CD1c-positive myeloid dendritic cell (primary cell): ENCODE data around the gene RASSF5.

ENCODE experiments used
- DNase-seq: peaks from one replicate; pipeline ENCODE4 v3.0.0-alpha.2; 2016; ENCODE audit errors: extremely low spot score

Gene RASSF5

DNA sequence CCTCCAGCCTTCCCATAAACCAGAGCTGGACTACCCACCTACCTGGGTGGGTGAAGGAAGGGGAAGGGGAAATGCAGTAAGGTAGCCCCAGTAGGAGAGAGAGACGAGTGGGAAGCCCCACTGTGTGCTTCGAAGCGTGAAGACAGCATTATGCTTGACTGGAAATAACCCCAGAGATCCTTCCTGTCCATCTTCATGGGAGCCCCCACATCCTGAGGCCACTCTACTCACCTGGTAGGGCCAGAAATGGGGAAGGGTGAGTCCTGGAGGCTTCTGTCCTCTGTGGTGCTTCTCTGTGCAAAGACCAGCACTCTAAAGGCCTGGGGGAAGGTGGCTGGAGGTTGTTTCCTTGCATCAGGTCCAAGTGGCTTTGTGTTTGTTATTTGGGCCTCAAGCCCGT is 10.0 kb upstream of the RASSF5 start:
- DNase-seq = no peak

DNA sequence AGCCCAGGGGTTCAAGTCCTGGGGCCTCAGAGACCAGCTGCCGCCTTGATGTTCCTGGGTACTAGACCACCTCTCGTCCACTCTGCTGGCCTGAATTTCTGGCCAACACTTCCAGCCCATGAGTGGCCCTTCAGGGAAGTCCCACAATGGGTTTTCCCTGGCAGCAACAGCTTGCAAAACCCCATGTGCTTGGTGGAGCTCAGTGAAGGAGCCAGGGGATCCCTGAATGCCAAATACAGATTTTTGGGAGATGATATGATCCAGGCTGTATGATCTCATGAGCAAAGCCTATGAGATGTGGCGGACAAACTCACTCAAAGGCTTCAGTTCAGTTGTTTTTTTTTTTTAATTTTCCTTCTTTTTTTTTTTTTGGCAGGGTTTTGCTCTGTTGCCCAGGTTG is 9.6 kb upstream of the RASSF5 start:
- DNase-seq = no peak

GRCh38 chr1:206498685-206499084 is 8.6 kb upstream of the RASSF5 start:
- no peak for DNase-seq

DNA sequence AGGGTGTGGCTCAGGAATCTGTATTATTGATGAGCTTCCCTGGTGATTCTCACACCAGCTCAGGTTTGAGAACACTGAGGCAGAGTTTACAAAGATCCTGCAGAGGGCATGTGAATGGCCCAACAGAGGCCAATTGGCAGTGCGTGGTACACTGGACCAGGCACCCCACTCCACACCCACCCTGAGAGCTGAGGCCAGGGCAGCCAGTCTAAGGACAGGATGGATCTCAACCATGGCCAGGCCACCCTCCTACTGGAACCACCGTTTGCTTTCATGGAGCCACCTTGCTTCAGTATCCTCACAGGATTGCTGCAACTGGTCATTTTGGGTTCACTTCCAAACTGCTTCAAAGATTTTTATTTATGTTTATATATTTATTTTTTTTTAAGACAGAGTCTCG is 7.3 kb upstream of the RASSF5 start:
- DNase-seq = no peak

DNA sequence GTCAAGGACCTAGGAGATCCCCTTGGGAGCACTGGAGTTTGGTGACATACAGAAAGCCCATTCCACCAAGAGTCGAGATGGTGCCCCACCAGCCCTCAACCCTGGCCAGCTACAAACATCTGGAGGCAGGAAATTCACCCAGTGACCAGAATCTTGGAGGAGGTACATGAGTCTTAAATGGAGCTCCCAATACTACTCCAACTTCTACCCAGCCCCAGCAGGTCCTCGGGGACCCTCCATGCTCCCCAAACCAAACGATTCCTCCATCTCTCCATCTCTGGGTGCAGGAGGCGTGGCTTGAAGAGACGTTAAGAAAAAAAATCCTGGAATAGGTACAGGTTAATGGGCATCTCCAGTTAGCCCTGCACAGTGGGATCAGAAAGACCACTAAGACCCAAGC is 5.5 kb upstream of the RASSF5 start:
- DNase-seq = no peak

GRCh38 chr1:206502403-206502802 is 4.9 kb upstream of the RASSF5 start:
- no peak for DNase-seq

DNA sequence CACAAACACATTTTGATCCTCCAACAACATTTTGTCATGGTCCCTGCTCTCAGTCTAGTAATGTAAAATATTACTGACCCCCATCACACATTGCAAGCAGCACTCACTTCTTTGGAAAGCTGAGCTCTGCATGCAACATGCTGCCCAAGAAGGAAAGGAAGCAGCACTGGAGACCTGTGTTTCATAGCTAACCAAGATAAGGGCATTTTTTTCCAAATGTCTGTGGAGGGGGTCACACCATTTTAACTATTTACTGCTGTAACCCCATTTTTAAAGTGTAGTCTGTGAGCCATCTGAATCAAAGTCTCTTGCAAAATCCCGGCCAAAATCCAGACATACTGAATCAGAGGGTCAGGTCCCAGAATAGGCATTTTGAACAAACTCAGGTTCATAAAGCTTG is 4.5 kb upstream of the RASSF5 start:
- DNase-seq = no peak

DNA sequence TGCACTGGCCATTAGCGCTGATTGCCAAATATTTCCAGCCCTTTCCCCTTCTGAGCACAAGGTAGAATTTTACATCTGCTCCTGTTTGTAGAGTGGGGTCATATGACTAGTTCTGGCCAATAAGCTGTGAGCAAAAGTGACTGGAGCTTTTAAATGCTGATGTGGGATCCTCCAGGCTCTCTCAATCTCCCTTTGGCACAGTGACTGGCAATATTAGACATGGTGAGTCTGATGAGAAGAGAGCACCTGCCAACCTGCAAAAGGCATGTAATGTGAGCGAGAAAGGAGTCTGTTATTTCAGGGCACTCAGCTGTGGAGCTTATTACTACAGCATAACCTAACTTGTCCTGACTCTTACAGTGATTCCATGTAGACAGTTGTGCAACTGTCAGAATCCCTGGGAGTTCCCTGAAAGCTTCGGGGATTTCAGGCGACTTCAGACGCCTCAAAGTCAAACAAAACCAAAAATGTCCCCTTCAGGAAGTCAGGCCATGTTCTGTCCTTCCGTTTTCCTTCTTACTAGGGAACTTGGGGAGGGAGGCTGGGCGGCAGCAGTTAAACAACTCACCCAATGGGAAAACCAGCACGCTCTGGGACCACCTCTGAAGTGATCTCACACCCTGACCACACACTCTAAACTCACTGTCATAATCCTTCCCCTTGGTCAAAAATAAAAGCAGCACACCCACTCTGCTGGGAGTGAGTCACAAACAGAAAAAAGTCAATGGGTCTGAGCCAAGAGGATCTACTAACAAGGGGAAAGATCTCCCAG is 3.6 kb upstream of the RASSF5 start:
- peak; percentile 96 for DNase-seq

- no peak for DNase-seq
These were observed 3.0 kb upstream of the RASSF5 start for GRCh38 chr1:206504363-206504713.

DNA sequence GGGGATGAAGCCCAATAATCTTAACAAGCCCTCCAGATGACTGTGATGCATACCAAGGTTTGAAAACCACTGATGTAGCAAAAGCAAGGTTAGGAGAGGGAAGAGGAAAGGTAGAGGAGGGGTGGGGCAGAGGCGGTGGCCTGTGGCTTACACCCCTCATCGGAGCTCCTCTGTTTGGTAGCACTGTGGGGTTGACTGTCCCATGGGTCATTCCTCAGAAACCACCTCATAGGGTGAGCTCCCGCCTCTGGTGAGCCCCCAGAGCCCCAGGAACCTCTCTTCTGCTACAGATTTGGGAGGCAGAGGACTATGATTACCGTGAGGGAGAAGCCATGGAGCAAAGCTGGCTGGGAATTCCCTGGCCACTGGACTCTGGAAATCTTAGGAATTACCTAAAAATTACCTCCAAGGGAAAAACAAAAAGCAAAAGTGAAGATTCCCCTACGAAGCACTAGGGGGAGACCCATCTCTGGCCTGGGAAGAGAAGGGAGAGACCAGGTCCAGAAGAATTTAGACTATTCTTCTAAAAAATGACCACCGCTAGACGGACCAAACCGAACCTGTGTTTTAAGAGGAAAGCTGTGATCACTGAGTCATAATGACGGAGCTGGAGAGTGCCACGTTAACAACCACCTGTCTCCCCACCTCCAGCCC is 1.5 kb upstream of the RASSF5 start:
- DNase-seq = no peak

- DNase-seq = peak; percentile 74
These were observed 687 bp upstream of the RASSF5 start for GRCh38 chr1:206506405-206507283.

DNA sequence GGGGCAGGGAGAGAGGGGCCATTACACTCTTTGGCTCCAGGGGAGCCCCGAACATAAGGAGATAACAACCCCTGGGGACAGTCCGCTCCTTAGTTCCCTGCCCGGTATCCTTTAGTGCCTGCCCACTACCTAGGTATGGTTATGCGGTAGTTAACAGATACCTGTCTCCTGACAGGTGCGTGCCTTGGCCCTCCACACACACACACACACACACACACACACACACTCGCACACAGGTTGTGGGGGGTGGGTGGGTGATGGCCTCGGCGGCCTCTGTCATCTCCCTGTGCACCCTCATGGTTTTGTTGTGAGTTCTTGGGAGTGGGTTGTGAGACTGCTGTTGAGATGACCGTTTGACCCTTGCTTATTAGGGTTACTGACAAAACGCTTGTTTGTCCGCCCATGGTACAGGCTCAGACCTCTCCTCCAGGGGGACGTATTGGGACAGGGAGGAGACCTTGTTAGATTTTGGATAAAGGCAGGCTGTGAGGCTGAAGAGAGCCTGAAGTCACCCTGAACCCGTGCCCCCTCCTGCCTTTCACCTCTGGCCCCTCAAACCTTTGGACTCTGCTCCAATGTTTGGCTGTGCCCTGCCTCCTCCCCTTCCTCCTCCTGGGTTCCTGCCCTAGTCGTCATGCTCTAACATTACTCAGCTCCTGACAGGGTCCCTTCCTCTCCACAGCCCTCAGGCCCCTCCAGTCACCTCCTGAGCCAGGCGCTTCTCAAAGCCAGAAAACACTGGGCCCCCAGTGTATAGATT is 979 bp downstream of the RASSF5 start:
- no peak for DNase-seq

DNA sequence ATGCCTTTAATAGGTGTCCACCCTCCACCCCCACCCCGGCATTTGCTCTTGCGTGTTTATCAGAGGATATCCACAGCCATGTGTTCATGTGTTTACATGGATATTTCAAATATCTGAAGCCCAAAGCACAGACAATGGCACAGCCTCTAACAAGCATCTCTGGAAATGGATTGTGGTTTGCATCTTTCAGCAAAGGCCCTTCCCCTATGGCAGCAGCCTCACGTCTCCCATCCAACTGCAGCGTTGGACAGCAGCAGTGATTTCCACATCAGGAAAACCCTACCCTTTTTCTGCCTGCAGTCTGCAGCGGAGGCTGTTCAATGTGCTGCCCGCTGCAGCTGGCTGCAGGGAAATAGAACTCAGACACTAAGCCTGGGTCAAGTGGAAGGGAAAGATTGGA is 1.6 kb downstream of the RASSF5 start:
- no peak for DNase-seq

- no peak for DNase-seq
These were observed 2.4 kb downstream of the RASSF5 start for GRCh38 chr1:206509612-206510257.

DNA sequence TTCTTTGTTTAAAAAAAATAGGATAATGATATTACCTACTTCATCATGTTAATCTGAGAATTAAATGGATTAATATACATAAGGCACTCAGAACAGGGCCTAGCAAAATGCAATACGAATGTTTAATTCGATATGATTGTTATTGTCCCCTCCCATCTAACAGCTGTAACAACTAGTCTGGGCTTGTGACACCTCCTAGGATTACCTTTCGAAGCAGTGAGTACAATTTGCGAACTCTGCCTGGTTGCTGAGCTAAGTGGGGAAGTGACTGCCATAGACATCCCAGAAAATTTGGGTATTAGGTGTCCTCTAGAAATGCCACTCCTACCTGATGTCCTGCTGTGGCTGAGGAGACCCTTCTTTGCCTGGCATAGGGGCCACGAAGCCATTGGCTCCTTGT is 3.0 kb downstream of the RASSF5 start:
- DNase-seq = no peak

DNA sequence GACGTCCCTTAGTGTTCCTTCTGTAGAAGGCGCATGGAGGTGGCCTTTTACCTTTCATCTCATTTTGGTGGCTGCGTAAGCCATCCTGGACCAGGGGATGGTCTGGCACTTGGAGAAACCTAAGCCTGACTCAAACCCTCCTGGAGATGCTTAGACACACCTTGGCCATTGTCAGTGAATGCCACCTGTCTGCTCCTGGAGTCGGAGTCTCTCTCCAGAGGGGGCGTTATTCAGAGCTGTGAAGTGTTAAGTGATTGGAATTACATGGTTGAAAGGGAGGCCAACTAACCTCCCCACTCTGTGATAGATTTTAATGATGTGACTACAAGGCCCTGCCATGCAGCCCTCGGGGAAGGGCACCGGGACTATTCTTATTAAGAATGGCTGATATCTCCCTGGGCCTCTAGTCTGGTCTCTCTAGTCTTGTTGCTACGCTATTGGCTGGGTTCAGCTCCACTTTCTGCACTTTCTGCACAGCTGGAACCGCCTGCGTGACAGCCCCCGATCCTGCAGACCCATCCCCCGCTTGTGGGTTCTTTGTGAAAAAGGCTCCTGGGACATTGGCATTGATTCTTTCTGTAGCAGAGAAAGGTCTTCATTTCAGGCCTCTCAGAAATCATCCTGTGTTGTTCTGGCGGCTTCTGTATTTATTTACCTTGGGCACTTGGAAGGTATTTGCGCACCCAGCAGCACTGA is 4.2 kb downstream of the RASSF5 start:
- DNase-seq = no peak

GRCh38 chr1:206512058-206512850 is 4.9 kb downstream of the RASSF5 start:
- DNase-seq = no peak

DNA sequence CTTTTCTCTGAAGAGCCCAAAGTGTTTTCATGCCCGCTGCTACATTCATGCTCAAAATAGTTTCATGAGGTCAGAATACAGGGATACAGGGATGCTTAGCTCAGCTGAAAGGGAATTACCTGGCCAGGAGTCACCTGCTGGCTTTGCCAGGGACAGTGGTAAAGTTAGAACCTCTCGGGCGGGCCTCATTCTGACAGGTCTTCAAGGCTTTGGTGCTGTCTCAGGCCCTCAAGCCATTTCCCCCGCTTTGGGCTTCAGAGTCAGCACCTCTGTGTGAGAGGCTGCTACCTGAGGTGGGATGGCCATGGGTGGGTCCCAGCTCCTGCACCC is 5.5 kb downstream of the RASSF5 start:
- DNase-seq = no peak

DNA sequence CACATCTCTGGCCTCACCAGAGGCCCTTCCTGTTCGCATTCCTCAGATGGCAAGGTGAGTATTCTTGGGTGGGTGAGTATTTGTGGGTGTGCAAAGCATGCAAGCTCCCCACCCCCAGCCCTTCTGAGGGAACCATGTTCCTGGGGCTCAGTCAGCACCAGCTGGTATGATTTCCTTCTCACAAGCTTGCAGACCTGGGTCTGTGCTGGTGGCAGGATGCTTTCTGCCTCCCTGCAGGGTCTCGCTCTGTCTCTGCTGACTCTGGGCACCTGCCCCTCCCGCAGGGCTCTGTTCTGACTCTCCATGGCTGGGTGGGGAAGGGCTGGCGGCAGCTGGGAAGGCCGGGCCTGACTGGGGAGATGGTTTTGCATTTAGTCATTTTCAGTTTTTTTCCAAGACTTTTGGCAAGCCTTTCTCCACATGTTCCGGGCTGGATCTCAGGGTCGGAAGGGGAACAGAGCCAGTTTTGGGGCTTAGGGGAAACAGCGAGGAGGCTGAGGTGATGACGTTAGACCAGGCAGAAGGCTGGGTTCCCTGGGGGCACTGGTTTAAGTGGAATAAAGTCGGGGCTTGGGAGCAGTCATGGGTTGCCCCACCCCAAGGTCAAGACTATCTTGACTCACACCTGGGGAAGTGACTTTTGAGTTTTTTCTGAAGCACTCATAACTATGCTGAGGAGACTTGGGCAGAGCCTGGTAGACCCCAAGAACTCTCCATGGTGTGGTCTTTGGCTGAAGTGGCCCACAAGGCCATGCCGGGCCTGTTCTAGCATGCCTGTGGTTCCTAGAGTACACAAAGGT is 6.2 kb downstream of the RASSF5 start:
- DNase-seq = no peak
